Esophagus muscularis mucosa (tissue), 4 donors: ENCODE data around the gene MDFIC. TPM values are rescaled to one million over a fixed set of nuclear protein-coding genes. Genes with fewer than 3 reads are reported as not detected.

ENCODE experiments used
- DNase-seq: peaks from one replicate; pipeline ENCODE4 v3.0.0-alpha.2; 2017; ENCODE audit errors: extremely low spot score
- H3K27ac ChIP-seq, 4 donors: fragments of 200-600 bp; sonication (generic); replicated peaks in 1 of 4; 1 replicate in 3 of 4; 2 replicates in 1 of 4; pipeline ENCODE4 v1.5.1; 2016 to 2019; ENCODE audit warnings: mild to moderate bottlenecking in 1 of 4
- H3K27me3 ChIP-seq, 4 donors: fragments of 200-600 bp; sonication (generic); one replicate each; pipeline versions ENCODE4 v1.5.1 to v1.6.0; 2016 to 2019
- H3K36me3 ChIP-seq, 4 donors: fragments of 200-600 bp; sonication (generic); one replicate each; pipeline ENCODE4 v1.5.1; 2016 to 2019
- H3K4me1 ChIP-seq, 4 donors: fragments of 200-600 bp; sonication (generic); one replicate each; pipeline ENCODE4 v1.5.1; 2016 to 2019
- H3K4me3 ChIP-seq, 4 donors: fragments of 200-600 bp; sonication (generic); 1 replicate in 2 of 4; 2 replicates in 2 of 4; pipeline ENCODE4 v1.5.1; 2016 to 2019; ENCODE audit warnings: mild to moderate bottlenecking in 4 of 4, moderate library complexity in 1 of 4
- H3K9me3 ChIP-seq, 4 donors: fragments of 200-600 bp; sonication (generic); 1 replicate in 3 of 4; 2 replicates in 1 of 4; pipeline ENCODE4 v1.5.1; 2016 to 2019
- CTCF ChIP-seq, 3 experiments: fragments of 200-600 bp in 2 of 3; fragments of 450-650 bp in 1 of 3; sonication (generic) in 2 of 3; IDR thresholded peaks; one replicate each; pipeline ENCODE4 v1.5.1; 2017 to 2019; ENCODE audit warnings: antibody characterized with exemption in 3 of 3, mild to moderate bottlenecking in 2 of 3, moderate library complexity in 1 of 3
- EP300 ChIP-seq: sonication (generic); formaldehyde crosslinking; IDR thresholded peaks from one replicate; pipeline ENCODE4 v1.6.1; 2017; ENCODE audit warnings: antibody characterized with exemption
- POLR2A ChIP-seq: fragments of 450-650 bp; IDR thresholded peaks from one replicate; pipeline ENCODE4 v1.6.1; 2017; ENCODE audit warnings: antibody characterized with exemption, moderate library complexity, mild to moderate bottlenecking, low read depth
- POLR2AphosphoS5 ChIP-seq, 2 donors: sonication (generic); formaldehyde crosslinking; IDR thresholded peaks; one replicate each; pipeline ENCODE4 v1.6.1; 2017; ENCODE audit warnings: antibody characterized with exemption in 2 of 2
- WGBS: methylation state at CpG from one replicate; pipeline ENCODE4 v1.1.5; 2018; 5-methylcytosine and 5-hydroxymethylcytosine counted together
- intact Hi-C: fragments of 100-400 bp; cut with DNase I; formaldehyde crosslinking; loops from one replicate; pipeline ENCODE4 v1.15.1; 2023
- total RNA-seq, 4 donors: library from RNA; depleted of rRNA; stranded (reverse); fragments of >200 nt; gene quantifications; one replicate each; pipeline versions ENCODE4 v1.1.0 to v1.2.1, GENCODE V29; 2016

The MDFIC gene
- total RNA-seq, 4 donors from 2014 or later: 34.5 to 71.3 (median 36.5) TPM

GRCh38 chr7:114956702-114957101 is 34.8 kb downstream of the MDFIC start:
- no peak for DNase-seq
- intact Hi-C loops: no loop called here
- H3K4me3 ChIP-seq: no peak overlapping the region
- no peak overlapping the region for H3K27ac ChIP-seq
- H3K36me3 ChIP-seq: no peaks in the 10 kb centered on the region
- TF ChIP-seq POLR2AphosphoS5 (IDR thresholded peaks at IDR 0.05) (no peak), EP300 (no peak), CTCF (IDR thresholded peaks at IDR 0.05) (no peak), POLR2A (no peak)
- H3K9me3 ChIP-seq: no peaks in the 10 kb centered on the region
- H3K4me1 ChIP-seq: peaks cover 0 to 14% (median 4%) of the 10 kb centered on the region in 4 donors
- H3K27me3 ChIP-seq: no peaks in the 10 kb centered on the region

- no peak overlapping the region for H3K27ac ChIP-seq
- H3K4me1 ChIP-seq: peaks cover 0 to 9% (median 0%) of the 10 kb centered on the region in 4 donors
- no peaks in the 10 kb centered on the region for H3K9me3 ChIP-seq
- H3K36me3 ChIP-seq: no peaks in the 10 kb centered on the region
- no peak for TF ChIP-seq POLR2AphosphoS5 (IDR thresholded peaks at IDR 0.05)
- TF ChIP-seq POLR2A: no peak
- TF ChIP-seq EP300: no peak
- intact Hi-C loops: no loop called here
- WGBS: 92% methylated on average over 1 of the region's 1 CpG
- no peak overlapping the region for H3K4me3 ChIP-seq
- no peaks in the 10 kb centered on the region for H3K27me3 ChIP-seq
- no peak for DNase-seq
Measured at GRCh38 chr7:114957444-114957843, 35.5 kb downstream of the MDFIC start.

GRCh38 chr7:114959931-114960330 is 38.0 kb downstream of the MDFIC start:
- TF ChIP-seq POLR2AphosphoS5 (IDR thresholded peaks at IDR 0.05): no peak
- no peak for TF ChIP-seq EP300
- TF ChIP-seq CTCF (IDR thresholded peaks at IDR 0.05): no peak
- no peak for TF ChIP-seq POLR2A
- H3K9me3 ChIP-seq: no peaks in the 10 kb centered on the region
- 72% methylated on average over 3 of the region's 3 CpGs for WGBS

GRCh38 chr7:114962441-114962840 is 40.5 kb downstream of the MDFIC start:
- H3K36me3 ChIP-seq: no peaks in the 10 kb centered on the region
- TF ChIP-seq POLR2AphosphoS5 (IDR thresholded peaks at IDR 0.05): no peak
- no peak for TF ChIP-seq POLR2A
- TF ChIP-seq CTCF (IDR thresholded peaks at IDR 0.05): no peak
- TF ChIP-seq EP300: no peak
- no peak overlapping the region for H3K27ac ChIP-seq
- WGBS: 71% methylated on average over 3 of the region's 3 CpGs
- peaks cover 0 to 8% (median 3%) of the 10 kb centered on the region in 4 donors for H3K4me1 ChIP-seq
- H3K4me3 ChIP-seq: no peak overlapping the region
- no peaks in the 10 kb centered on the region for H3K27me3 ChIP-seq
- DNase-seq: no peak
- intact Hi-C loops: no loop called here
- no peaks in the 10 kb centered on the region for H3K9me3 ChIP-seq

More at GRCh38 chr7:114959931-114960330, 38.0 kb downstream of the MDFIC start:
- DNase-seq: no peak
- intact Hi-C loops: no loop called here
- H3K27me3 ChIP-seq: no peaks in the 10 kb centered on the region
- H3K4me1 ChIP-seq: peaks cover 0 to 12% (median 3%) of the 10 kb centered on the region in 4 donors
- no peak overlapping the region for H3K4me3 ChIP-seq
- H3K27ac ChIP-seq: no peak overlapping the region
- no peaks in the 10 kb centered on the region for H3K36me3 ChIP-seq

GRCh38 chr7:114966156-114966555 is 44.3 kb downstream of the MDFIC start:
- no peak overlapping the region for H3K27ac ChIP-seq
- 75% methylated on average over 2 of the region's 2 CpGs for WGBS
- H3K4me1 ChIP-seq: peaks cover 0 to 7% (median 3%) of the 10 kb centered on the region in 4 donors
- TF ChIP-seq POLR2AphosphoS5 (IDR thresholded peaks at IDR 0.05) (no peak), POLR2A (no peak), CTCF (IDR thresholded peaks at IDR 0.05) (no peak), EP300 (no peak)
- H3K27me3 ChIP-seq: no peaks in the 10 kb centered on the region
- intact Hi-C loops: no loop called here
- no peaks in the 10 kb centered on the region for H3K36me3 ChIP-seq
- no peak overlapping the region for H3K4me3 ChIP-seq
- DNase-seq: no peak
- no peaks in the 10 kb centered on the region for H3K9me3 ChIP-seq
